H9 (cell line): Measurements from ENCODE around the gene KLHL3. TPM values are rescaled to one million over a fixed set of nuclear protein-coding genes. Genes with fewer than 3 reads are reported as not detected.

Experiments used
- DNase-seq: peaks from one replicate; pipeline ENCODE4 v3.0.0-alpha.2; 2017
- H2AFZ ChIP-seq: one replicate; pipeline ENCODE4 v1.6.1; 2013; ENCODE audit warnings: mild to moderate bottlenecking, low read length, control low read depth, moderate library complexity
- H2AK5ac ChIP-seq: 2 replicates; pipeline ENCODE4 v1.6.1; 2013; ENCODE audit warnings: low read length, control low read depth, mixed read lengths; ENCODE audit not compliant: insufficient read length
- H2BK120ac ChIP-seq: one replicate; pipeline ENCODE4 v1.6.1; 2013; ENCODE audit warnings: low read depth, mild to moderate bottlenecking, low read length, control low read depth, inconsistent platforms; ENCODE audit not compliant: poor library complexity, severe bottlenecking
- H2BK12ac ChIP-seq: 2 replicates; pipeline ENCODE4 v1.6.1; 2013; ENCODE audit warnings: low read length, control low read depth, mixed read lengths, low read depth; ENCODE audit not compliant: insufficient read length
- H2BK15ac ChIP-seq: 2 replicates; pipeline ENCODE4 v1.6.1; 2013; ENCODE audit warnings: low read depth, low read length, control low read depth
- H2BK20ac ChIP-seq: one replicate; pipeline ENCODE4 v1.6.1; 2013; ENCODE audit warnings: low read depth, mild to moderate bottlenecking, low read length, control low read depth, inconsistent platforms; ENCODE audit not compliant: poor library complexity, severe bottlenecking
- H2BK5ac ChIP-seq: 2 replicates; pipeline ENCODE4 v1.6.1; 2013; ENCODE audit warnings: low read length, control low read depth, mixed read lengths; ENCODE audit not compliant: insufficient read length
- H3K14ac ChIP-seq: 2 replicates; pipeline ENCODE4 v1.6.1; 2013; ENCODE audit warnings: low read length, control low read depth; ENCODE audit not compliant: insufficient read depth
- H3K18ac ChIP-seq: 2 replicates; pipeline ENCODE4 v1.6.1; 2013; ENCODE audit warnings: low read depth, mild to moderate bottlenecking, mixed read lengths, low read length, control low read depth; ENCODE audit not compliant: insufficient read length
- H3K23ac ChIP-seq: 2 replicates; pipeline ENCODE4 v1.6.1; 2013; ENCODE audit warnings: low read length, control low read depth, mixed read lengths, low read depth; ENCODE audit not compliant: insufficient read length
- H3K23me2 ChIP-seq: 2 replicates; pipeline ENCODE4 v1.6.1; 2013; ENCODE audit warnings: low read depth, mild to moderate bottlenecking, mixed read lengths, low read length, control low read depth; ENCODE audit not compliant: insufficient read length, poor library complexity, severe bottlenecking
- H3K27ac ChIP-seq: 2 replicates; pipeline ENCODE4 v1.5.1; 2013; ENCODE audit warnings: low read length, control low read depth, mixed read lengths, low read depth; ENCODE audit not compliant: insufficient read length
- H3K27me3 ChIP-seq: 2 replicates; pipeline ENCODE4 v1.6.1; 2013; ENCODE audit warnings: low read length, control low read depth, inconsistent platforms; ENCODE audit not compliant: insufficient read depth
- H3K4ac ChIP-seq: 2 replicates; pipeline ENCODE4 v1.6.1; 2013; ENCODE audit warnings: low read depth, mild to moderate bottlenecking, control low read depth, inconsistent platforms, low read length, moderate library complexity
- H3K4me1 ChIP-seq: 2 replicates; pipeline ENCODE4 v1.6.1; 2013; ENCODE audit warnings: low read length, control low read depth, inconsistent platforms; ENCODE audit not compliant: insufficient read depth
- H3K4me2 ChIP-seq: 2 replicates; pipeline ENCODE4 v1.6.1; 2013; ENCODE audit warnings: low read length, control low read depth, mixed read lengths; ENCODE audit not compliant: insufficient read length, insufficient read depth
- H3K56ac ChIP-seq: 2 replicates; pipeline ENCODE4 v1.6.1; 2013; ENCODE audit warnings: low read depth, mild to moderate bottlenecking, mixed read lengths, low read length, control low read depth; ENCODE audit not compliant: insufficient read length
- H3K79me1 ChIP-seq: 2 replicates; pipeline ENCODE4 v1.6.1; 2013; ENCODE audit warnings: low read depth, mild to moderate bottlenecking, moderate library complexity, low read length, control low read depth, inconsistent platforms; ENCODE audit not compliant: insufficient read depth, poor library complexity, severe bottlenecking
- H3K79me2 ChIP-seq: 2 replicates; pipeline ENCODE4 v1.6.1; 2013; ENCODE audit warnings: low read length, control low read depth, inconsistent platforms; ENCODE audit not compliant: insufficient read depth
- H3K9ac ChIP-seq: 2 replicates; pipeline ENCODE4 v1.6.1; 2013; ENCODE audit warnings: low read length, control low read depth, mixed read lengths; ENCODE audit not compliant: insufficient read length; ENCODE audit errors: extremely low read depth
- H3K9me3 ChIP-seq: one replicate; pipeline ENCODE4 v1.6.1; 2013; ENCODE audit warnings: low read depth, low read length, inconsistent platforms; ENCODE audit not compliant: control insufficient read depth
- H3T11ph ChIP-seq: one replicate; pipeline ENCODE4 v1.6.1; 2013; ENCODE audit warnings: mild to moderate bottlenecking, low read length, control low read depth, inconsistent platforms
- H4K20me1 ChIP-seq: one replicate; pipeline ENCODE4 v1.6.1; 2013; ENCODE audit not compliant: control insufficient read depth, insufficient read length, insufficient read depth
- H4K5ac ChIP-seq: 2 replicates; pipeline ENCODE4 v1.6.1; 2013; ENCODE audit warnings: low read depth, mild to moderate bottlenecking, mixed read lengths, low read length, control low read depth; ENCODE audit not compliant: insufficient read length
- H4K8ac ChIP-seq: replicated peaks from 2 replicates; pipeline ENCODE4 v1.6.1; 2013; ENCODE audit warnings: low read length, control low read depth, mixed read lengths, low read depth; ENCODE audit not compliant: insufficient read length
- H4K91ac ChIP-seq: 2 replicates; pipeline ENCODE4 v1.6.1; 2013; ENCODE audit warnings: low read depth, mild to moderate bottlenecking, moderate library complexity, mixed read lengths, low read length, control low read depth; ENCODE audit not compliant: insufficient read length
- H3K27ac Mint-ChIP-seq, 3 experiments: 2 replicates in 2 of 3; 3 replicates in 1 of 3; pipeline ENCODE4 v1.8.0; 2020 to 2021; ENCODE audit warnings: mixed read lengths in 3 of 3, mild to moderate bottlenecking in 1 of 3, moderate library complexity in 1 of 3
- H3K27me3 Mint-ChIP-seq: 2 replicates; pipeline ENCODE4 v1.8.0; 2021; ENCODE audit warnings: low read depth, mild to moderate bottlenecking, moderate library complexity, mixed read lengths
- H3K36me3 Mint-ChIP-seq, 3 experiments: 2 replicates in 2 of 3; 3 replicates in 1 of 3; pipeline ENCODE4 v1.8.0; 2020 to 2021; ENCODE audit warnings: low read depth in 3 of 3, mixed read lengths in 3 of 3; ENCODE audit not compliant: insufficient read depth in 1 of 3
- H3K4me1 Mint-ChIP-seq, 2 experiments: 2 replicates each; pipeline ENCODE4 v1.8.0; 2020; ENCODE audit warnings: mixed read lengths in 2 of 2
- H3K4me3 Mint-ChIP-seq, 2 experiments: 2 replicates in 1 of 2; 3 replicates in 1 of 2; pipeline ENCODE4 v1.8.0; 2020 to 2021; ENCODE audit warnings: mild to moderate bottlenecking in 2 of 2, mixed read lengths in 2 of 2, moderate library complexity in 1 of 2
- H3K9me3 Mint-ChIP-seq, 2 experiments: 2 replicates in 1 of 2; 3 replicates in 1 of 2; pipeline ENCODE4 v1.8.0; 2020; ENCODE audit warnings: mild to moderate bottlenecking in 2 of 2, mixed read lengths in 2 of 2, moderate library complexity in 1 of 2
- CTCF ChIP-seq: fragments of 200-600 bp; sonication (generic); conservative IDR thresholded peaks from 3 replicates; pipeline ENCODE4 v1.8.0; 2021; ENCODE audit warnings: antibody characterized with exemption, mild to moderate bottlenecking
- WGBS: extraction: QIAGEN DNeasy Blood & Tissue Kit; methylation state at CpG from one replicate; pipeline ENCODE4 v1.1.7; 2013; ENCODE audit warnings: missing lambda C conversion rate, low lambda C conversion rate, mixed read lengths; ENCODE audit not compliant: insufficient read length; ENCODE audit errors: extremely low coverage; 5-methylcytosine and 5-hydroxymethylcytosine counted together
- total RNA-seq: library from RNA; stranded (reverse); gene quantifications from 2 replicates; pipeline ENCODE4 v1.2.1, GENCODE V29; 2021

The KLHL3 gene
- total RNA-seq, 1 experiment from 2014 or later = 12.8 TPM

GRCh38 chr5:137757634-137758033, 21.7 kb upstream of the KLHL3 start:
- Histone ChIP-seq H4K20me1 (no peaks in the 10 kb centered on the region), H3K9ac (no peak overlapping the region), H3K56ac (no peak overlapping the region), H3K4me1 (no peaks in the 10 kb centered on the region), H3K23me2 (peaks cover 3% of the 10 kb centered on the region), H2BK15ac (no peak overlapping the region), H2BK20ac (no peak overlapping the region), H4K8ac (no peak overlapping the region), H2BK5ac (no peak overlapping the region), H3K79me1 (no peaks in the 10 kb centered on the region), H3K23ac (no peak overlapping the region), H3K14ac (no peak overlapping the region), H3K27me3 (no peaks in the 10 kb centered on the region), H3T11ph (no peak overlapping the region), H2BK12ac (no peak overlapping the region), H3K9me3 (no peaks in the 10 kb centered on the region), H3K27ac (no peak overlapping the region), H2AFZ (no peak overlapping the region), H2AK5ac (no peak overlapping the region), H3K4me2 (no peak overlapping the region), H3K4ac (no peak overlapping the region), H3K79me2 (peaks cover 10% of the 10 kb centered on the region; the same call in 1 of the 2 replicates), H4K5ac (no peak overlapping the region), H2BK120ac (no peak overlapping the region), H4K91ac (no peak overlapping the region), H3K18ac (no peak overlapping the region)
- Mint-ChIP-seq H3K27ac (no peak overlapping the region), H3K9me3 (peaks cover 8 to 9% of the 10 kb centered on the region in 2 experiments; a peak in 4 of 5 replicates), H3K36me3 (peaks cover 6 to 20% (median 12%) of the 10 kb centered on the region in 3 experiments; a peak in 6 of 7 replicates), H3K4me1 (peaks cover 4% of the 10 kb centered on the region in 2 experiments), H3K4me3 (no peak overlapping the region), H3K27me3 (peaks cover 18% of the 10 kb centered on the region)
- TF ChIP-seq CTCF = no peak
- DNase-seq = no peak
- no CpG with 5 or more reads among the region's 5 CpGs for WGBS
